HepG2 (cell line): Measurements from ENCODE around the gene NIN. TPM values are rescaled to one million over a fixed set of nuclear protein-coding genes. Genes with fewer than 3 reads are reported as not detected.

Source experiments
- ATM ChIP-seq: fragments of 450-650 bp; IDR thresholded peaks from 2 replicates; pipeline ENCODE4 v1.7.1; 2017; ENCODE audit warnings: mild to moderate bottlenecking, borderline replicate concordance
- BRF2 ChIP-seq: sonication (generic); formaldehyde crosslinking; IDR thresholded peaks from 2 replicates; pipeline ENCODE4 v1.8.1; 2022; ENCODE audit warnings: mild to moderate bottlenecking, missing genetic modification reagents
- FIP1L1 ChIP-seq: fragments of 200-400 bp; formaldehyde crosslinking; IDR thresholded peaks from 2 replicates; pipeline ENCODE4 v1.6.1; 2018; ENCODE audit warnings: low read depth, mild to moderate bottlenecking, low read length, moderate library complexity, borderline replicate concordance; ENCODE audit not compliant: insufficient read depth
- HBP1 ChIP-seq: IDR thresholded peaks from 2 replicates; pipeline ENCODE4 v1.6.1; 2016; ENCODE audit warnings: low read depth, control low read depth
- KDM5A ChIP-seq: fragments of 200-600 bp; sonication (generic); IDR thresholded peaks from 2 replicates; pipeline ENCODE4 v1.7.0; 2018; ENCODE audit warnings: antibody characterized with exemption, mild to moderate bottlenecking, low read length, borderline replicate concordance
- MAX ChIP-seq: IDR thresholded peaks from 2 replicates; pipeline ENCODE4 v1.6.1; 2012; ENCODE audit warnings: inconsistent platforms
- MLLT10 ChIP-seq: sonication (generic); formaldehyde crosslinking; IDR thresholded peaks from 2 replicates; pipeline ENCODE4 v1.4.0; 2020; ENCODE audit warnings: missing genetic modification reagents
- NFE2L1 ChIP-seq: sonication (generic); formaldehyde crosslinking; IDR thresholded peaks from 2 replicates; pipeline ENCODE4 v1.4.0; 2020; ENCODE audit warnings: missing genetic modification reagents, mild to moderate bottlenecking, borderline replicate concordance
- RAD21 ChIP-seq: fragments of 450-650 bp; formaldehyde crosslinking; IDR thresholded peaks from 2 replicates; pipeline ENCODE4 v1.5.0; 2020; ENCODE audit warnings: mild to moderate bottlenecking
- RAD51 ChIP-seq: fragments of 450-650 bp; IDR thresholded peaks from 2 replicates; pipeline ENCODE4 v1.6.1; 2016; ENCODE audit warnings: borderline replicate concordance
- REL ChIP-seq: sonication (generic); formaldehyde crosslinking; conservative IDR thresholded peaks from 2 replicates; pipeline ENCODE4 v1.8.0; 2022; ENCODE audit warnings: mild to moderate bottlenecking, missing genetic modification reagents, moderate library complexity
- TAF1 ChIP-seq: sonication (generic); formaldehyde crosslinking; IDR thresholded peaks from 2 replicates; pipeline ENCODE4 v1.4.0; 2020; ENCODE audit warnings: missing genetic modification reagents
- WIZ ChIP-seq: sonication (generic); formaldehyde crosslinking; IDR thresholded peaks from 2 replicates; pipeline ENCODE4 v1.5.1; 2020; ENCODE audit warnings: mild to moderate bottlenecking, missing genetic modification reagents
- ZBTB2 ChIP-seq: sonication (generic); formaldehyde crosslinking; IDR thresholded peaks from 2 replicates; pipeline ENCODE4 v1.8.0; 2022; ENCODE audit warnings: low read depth, missing genetic modification reagents
- ZMAT3 ChIP-seq: sonication (generic); formaldehyde crosslinking; conservative IDR thresholded peaks from 2 replicates; pipeline ENCODE4 v1.7.0; 2021; ENCODE audit warnings: missing genetic modification reagents
- ZNF3 ChIP-seq: IDR thresholded peaks from 2 replicates; pipeline ENCODE4 v1.7.0; 2017; ENCODE audit warnings: inconsistent platforms
- ZNF331 ChIP-seq: sonication (generic); formaldehyde crosslinking; IDR thresholded peaks from 2 replicates; pipeline ENCODE4 v1.4.0; 2020; ENCODE audit warnings: missing genetic modification reagents
- ZNF367 ChIP-seq: sonication (generic); formaldehyde crosslinking; IDR thresholded peaks from 2 replicates; pipeline ENCODE4 v1.4.0; 2020; ENCODE audit warnings: missing genetic modification reagents, borderline replicate concordance
- polyA plus RNA-seq, 8 experiments: library from polyadenylated mRNA; depleted of rRNA in 3 of 8; stranded (reverse) in 7 of 8; unstranded in 1 of 8; fragments of >200 nt; fragmentation: Illumina TruSeq in 4 of 8; extraction: Trizol in 4 of 8; gene quantifications; 2 replicates each; pipeline versions ENCODE4 v1.2.1 to v1.2.3, GENCODE V29; 2011 to 2016; ENCODE audit warnings: low read depth in 4 of 8, missing spikeins in 1 of 8, mixed read lengths in 1 of 8; ENCODE audit not compliant: insufficient read depth in 1 of 8
- total RNA-seq, 5 experiments: library from RNA; depleted of rRNA; stranded (reverse); fragments of >200 nt; fragmentation: Illumina TruSeq; extraction: Trizol; gene quantifications; 2 replicates each; pipeline ENCODE4 v1.2.3, GENCODE V29; 2016; ENCODE audit warnings: low read depth in 1 of 5
- TF ChIP-seq, protein P1 (sequence below), 2 experiments: sonication (generic) in 1 of 2; formaldehyde crosslinking in 1 of 2; IDR thresholded peaks; 2 replicates each; pipeline versions ENCODE4 v1.4.0 to v1.6.1; 2018 to 2020; ENCODE audit warnings: missing genetic modification reagents in 2 of 2, borderline replicate concordance in 1 of 2, low read depth in 1 of 2, mild to moderate bottlenecking in 1 of 2, missing biosample characterization in 1 of 2

Gene NIN
- total and polyA plus RNA-seq, 2 of the 13 experiments (the other 11 are each of a cell fraction or from before 2014, with no cell fraction given), result 2.8 to 9.7 TPM

DNA sequence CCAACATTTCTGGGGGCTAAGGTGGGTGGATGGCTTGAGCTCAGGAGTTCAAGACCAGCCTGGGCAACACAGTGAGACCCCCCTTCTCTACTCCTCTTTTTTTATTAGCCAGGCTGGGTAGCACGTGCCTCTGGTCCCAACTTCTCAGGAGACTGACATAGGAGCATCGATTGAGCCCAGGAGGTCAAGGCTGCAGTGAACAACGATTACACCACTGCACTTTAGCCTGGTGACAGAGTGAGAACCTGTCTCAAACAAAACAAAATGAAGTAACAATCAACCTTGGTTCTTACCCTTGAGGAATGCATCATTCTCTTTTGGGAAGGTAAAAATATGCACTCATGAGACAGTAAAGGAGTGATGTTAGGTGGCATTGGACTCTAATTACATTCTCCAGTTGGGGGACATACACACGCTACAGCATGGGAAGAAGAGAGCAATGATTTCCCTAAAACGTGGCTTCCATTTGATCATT lies 3.9 kb upstream of the NIN start (continued):
- TF ChIP-seq ZBTB2 (CRISPR knock-in tag), result no peak
- no peak for TF ChIP-seq KDM5A
- TF ChIP-seq ZMAT3, result 0 out of 2 replicates have a peak, but pooled peaks have one; percentile 31
- no peak for TF ChIP-seq REL (CRISPR knock-in tag)
- TF ChIP-seq TAF1 (CRISPR knock-in tag), result no peak
- TF ChIP-seq ATM, result no peak
- no peak for TF ChIP-seq NFE2L1 (CRISPR knock-in tag)
- no peak for TF ChIP-seq HBP1 (CRISPR knock-in tag)
- TF ChIP-seq RAD51, result no peak
- TF ChIP-seq RAD21, result no peak
- TF ChIP-seq ZNF3 (CRISPR knock-in tag), result no peak
- TF ChIP-seq, protein P1, sequence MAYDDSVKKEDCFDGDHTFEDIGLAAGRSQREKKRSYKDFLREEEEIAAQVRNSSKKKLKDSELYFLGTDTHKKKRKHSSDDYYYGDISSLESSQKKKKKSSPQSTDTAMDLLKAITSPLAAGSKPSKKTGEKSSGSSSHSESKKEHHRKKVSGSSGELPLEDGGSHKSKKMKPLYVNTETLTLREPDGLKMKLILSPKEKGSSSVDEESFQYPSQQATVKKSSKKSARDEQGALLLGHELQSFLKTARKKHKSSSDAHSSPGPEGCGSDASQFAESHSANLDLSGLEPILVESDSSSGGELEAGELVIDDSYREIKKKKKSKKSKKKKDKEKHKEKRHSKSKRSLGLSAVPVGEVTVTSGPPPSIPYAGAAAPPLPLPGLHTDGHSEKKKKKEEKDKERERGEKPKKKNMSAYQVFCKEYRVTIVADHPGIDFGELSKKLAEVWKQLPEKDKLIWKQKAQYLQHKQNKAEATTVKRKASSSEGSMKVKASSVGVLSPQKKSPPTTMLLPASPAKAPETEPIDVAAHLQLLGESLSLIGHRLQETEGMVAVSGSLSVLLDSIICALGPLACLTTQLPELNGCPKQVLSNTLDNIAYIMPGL (CRISPR knock-in tag; IDR thresholded peaks at IDR 0.05; ENCODE audit: borderline replicate concordance in 1 of 2, low read depth in 1 of 2), result no peak
- TF ChIP-seq ZNF367 (CRISPR knock-in tag), result no peak
- TF ChIP-seq FIP1L1, result no peak
- TF ChIP-seq MAX, result peak; percentile 56
- peak; percentile 44; the same call in 1 of the 2 replicates for TF ChIP-seq ZNF331 (CRISPR knock-in tag)
- no peak for TF ChIP-seq MLLT10 (CRISPR knock-in tag)
- no peak for TF ChIP-seq BRF2 (CRISPR knock-in tag)
- no peak for TF ChIP-seq WIZ (CRISPR knock-in tag)
